ENCODE measurements around the gene MED13L.

DNA sequence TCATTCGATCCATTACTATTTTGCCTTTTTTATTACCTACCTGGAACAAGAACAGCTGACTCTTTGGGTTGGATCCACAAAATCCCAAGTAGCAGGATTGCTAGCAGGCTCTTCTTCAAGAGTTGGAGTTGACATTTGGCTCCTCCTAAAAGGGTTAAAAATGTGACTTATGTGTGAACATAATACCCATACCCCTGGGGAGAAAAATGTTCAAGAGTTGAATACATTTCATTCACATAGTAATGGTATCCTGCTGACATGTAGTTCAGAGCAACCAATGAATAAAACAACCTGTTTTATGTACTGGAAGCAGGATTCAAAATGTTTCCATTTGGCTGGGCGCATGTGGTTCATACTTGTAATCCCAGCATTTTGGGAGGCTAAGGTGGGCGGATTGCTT lies 264.7 kb downstream of the MED13L start:
- TF ChIP-seq, protein P1, sequence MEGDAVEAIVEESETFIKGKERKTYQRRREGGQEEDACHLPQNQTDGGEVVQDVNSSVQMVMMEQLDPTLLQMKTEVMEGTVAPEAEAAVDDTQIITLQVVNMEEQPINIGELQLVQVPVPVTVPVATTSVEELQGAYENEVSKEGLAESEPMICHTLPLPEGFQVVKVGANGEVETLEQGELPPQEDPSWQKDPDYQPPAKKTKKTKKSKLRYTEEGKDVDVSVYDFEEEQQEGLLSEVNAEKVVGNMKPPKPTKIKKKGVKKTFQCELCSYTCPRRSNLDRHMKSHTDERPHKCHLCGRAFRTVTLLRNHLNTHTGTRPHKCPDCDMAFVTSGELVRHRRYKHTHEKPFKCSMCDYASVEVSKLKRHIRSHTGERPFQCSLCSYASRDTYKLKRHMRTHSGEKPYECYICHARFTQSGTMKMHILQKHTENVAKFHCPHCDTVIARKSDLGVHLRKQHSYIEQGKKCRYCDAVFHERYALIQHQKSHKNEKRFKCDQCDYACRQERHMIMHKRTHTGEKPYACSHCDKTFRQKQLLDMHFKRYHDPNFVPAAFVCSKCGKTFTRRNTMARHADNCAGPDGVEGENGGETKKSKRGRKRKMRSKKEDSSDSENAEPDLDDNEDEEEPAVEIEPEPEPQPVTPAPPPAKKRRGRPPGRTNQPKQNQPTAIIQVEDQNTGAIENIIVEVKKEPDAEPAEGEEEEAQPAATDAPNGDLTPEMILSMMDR (IDR thresholded peaks at IDR 0.05), result no peak
- no peak for TF ChIP-seq POLR2A (IDR thresholded peaks at IDR 0.05)
